ENCODE data around the gene DUS2.
"Not testable (repeated sequence)": the region's sequence is repeated elsewhere in the genome, so short reads cannot be mapped to it uniquely, and the experiment has no call there.

DUS2 gene

GRCh38 chr16:67998779-67999688, 24.1 kb upstream of the DUS2 start, which contains the start of gene DPEP2:
Gene DPEP2, minus strand, starts transcription at chr16:67999484. Its CDS starts 6,272 bp downstream, at chr16:67993212.
- DNase-seq = not testable (repeated sequence)

- DNase-seq = no peak
Observed at GRCh38 chr16:67999985-68000384, 23.1 kb upstream of the DUS2 start.

GRCh38 chr16:68000450-68000849, 22.6 kb upstream of the DUS2 start:
- DNase-seq = no peak

DNA sequence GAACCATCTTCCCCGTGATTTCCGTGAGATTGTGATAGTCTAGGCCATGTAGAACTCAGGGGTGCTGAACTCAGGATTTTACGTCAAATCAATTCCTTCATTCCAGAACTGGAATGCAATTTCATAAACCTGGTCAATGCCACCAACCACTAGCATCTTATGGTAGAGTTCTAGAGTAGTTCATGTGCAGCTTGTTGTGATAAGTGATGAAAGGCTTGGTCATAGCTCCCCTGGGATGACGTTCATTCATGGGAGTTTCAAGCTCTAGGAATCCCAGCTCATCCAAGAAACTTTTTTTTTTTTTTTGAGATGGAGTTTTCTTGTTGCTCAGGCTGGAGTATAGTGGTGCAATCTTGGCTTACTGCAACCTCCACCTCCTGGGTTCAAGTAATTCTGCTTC, 20.1 kb upstream of the DUS2 start:
- no peak for DNase-seq

GRCh38 chr16:68005211-68005610, 17.9 kb upstream of the DUS2 start:
- DNase-seq = no peak

GRCh38 chr16:68005786-68006286, 17.2 kb upstream of the DUS2 start:
- no peak for DNase-seq

DNA sequence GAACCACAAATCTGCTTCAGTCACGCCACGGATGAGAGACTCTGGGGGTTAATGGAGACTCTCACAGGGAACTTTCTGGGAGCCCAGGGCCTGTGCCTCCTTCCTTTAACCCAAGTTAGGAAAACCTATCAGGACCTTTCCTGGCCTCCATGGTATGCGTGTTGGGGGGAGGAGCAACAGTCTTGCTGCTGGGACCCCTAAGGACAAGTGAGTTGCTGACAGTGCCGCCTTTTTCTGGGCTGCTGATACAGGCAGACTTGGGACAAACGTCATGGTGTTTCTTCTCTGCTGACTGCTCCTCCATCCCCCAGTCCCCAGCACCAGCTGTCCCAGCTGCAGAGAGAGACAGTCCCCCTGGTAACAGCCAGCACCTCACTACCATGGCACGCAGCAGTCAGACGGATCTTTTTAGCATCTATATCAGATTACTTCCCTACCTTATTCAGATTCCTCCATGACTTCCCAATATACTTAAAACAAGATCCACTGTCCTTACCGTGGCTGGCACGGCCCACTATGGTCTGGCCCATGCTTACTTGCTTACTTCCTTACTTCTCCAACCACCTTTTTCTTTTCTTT, 13.8 kb upstream of the DUS2 start:
- no peak for DNase-seq

DNA sequence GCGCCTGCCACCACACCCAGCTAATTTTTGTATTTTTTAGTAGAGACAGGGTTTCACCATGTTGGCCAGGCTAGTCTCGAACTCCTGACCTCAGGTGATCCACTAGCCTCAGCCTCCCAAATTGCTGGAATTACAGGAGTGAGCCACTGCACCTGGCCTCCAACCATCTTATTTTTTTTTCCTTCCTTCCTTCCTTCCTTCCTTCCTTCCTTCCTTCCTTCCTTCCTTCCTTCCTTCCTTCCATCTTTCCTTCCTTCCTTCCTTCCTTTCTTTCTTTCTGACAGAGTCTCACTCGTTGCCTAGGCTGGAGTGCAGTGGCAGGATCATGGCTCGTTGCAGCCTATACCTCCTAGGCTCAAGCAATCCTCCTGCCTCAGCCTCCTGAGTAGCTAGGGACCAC, 13.2 kb upstream of the DUS2 start:
- not testable (repeated sequence) for DNase-seq

GRCh38 chr16:68013440-68013839, 9.6 kb upstream of the DUS2 start:
- DNase-seq = no peak

GRCh38 chr16:68015681-68016080, 7.4 kb upstream of the DUS2 start, which contains the start of gene DPEP2NB:
Gene DPEP2NB, minus strand, starts transcription at chr16:68015911. Its CDS starts 141 bp downstream, at chr16:68015770.
- no peak for DNase-seq

DNA sequence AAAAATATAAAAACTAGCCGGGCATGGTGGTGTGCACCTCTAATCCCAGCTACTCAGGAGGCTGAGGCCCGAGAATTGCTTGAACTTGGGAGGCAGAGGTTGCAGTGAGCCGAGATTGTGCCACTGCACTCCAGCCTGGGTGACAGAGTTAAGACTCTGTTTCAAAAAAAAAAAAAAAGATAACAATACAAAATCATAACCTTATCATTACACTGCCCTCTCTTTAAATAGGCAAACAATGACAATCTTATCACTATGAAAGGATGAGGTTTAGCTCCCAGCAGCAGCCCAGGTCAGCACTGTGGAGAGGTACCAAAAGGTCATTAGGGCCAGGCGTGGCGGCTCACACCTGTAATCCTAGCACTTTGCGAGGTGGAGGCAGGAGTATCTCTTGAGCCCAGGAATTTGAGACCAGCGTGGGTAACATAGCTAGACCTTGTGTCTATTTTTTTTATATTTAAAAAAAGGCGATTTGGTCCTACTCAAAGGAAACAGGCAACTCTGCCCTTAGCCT, 3.9 kb upstream of the DUS2 start:
- DNase-seq = no peak

GRCh38 chr16:68021490-68021889, 1.6 kb upstream of the DUS2 start:
- no peak for DNase-seq

GRCh38 chr16:68022278-68022727, 781 bp upstream of the DUS2 start:
- no peak for DNase-seq

DNA sequence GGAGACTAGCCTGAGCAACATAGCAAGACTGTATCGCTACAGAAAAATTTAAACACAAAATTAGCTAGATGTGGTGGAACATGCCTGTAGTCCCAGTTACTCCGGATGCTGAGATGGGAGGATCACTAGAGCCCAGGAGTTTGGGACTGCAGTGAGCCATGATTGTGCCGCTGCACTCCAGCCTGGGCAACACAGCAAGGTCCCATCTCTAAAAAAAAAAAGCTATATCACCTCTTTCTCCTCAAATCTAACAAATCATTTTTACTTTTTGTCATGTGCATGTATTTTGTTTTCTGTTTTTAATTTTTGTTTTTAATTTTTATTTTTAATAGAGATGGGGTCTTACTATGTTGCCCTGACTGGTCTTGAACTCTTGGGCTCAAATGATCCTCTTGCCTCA, 5.9 kb downstream of the DUS2 start:
- no peak for DNase-seq

- DNase-seq = not testable (repeated sequence)
Observed at GRCh38 chr16:68030108-68030507, 7.0 kb downstream of the DUS2 start.

DNA sequence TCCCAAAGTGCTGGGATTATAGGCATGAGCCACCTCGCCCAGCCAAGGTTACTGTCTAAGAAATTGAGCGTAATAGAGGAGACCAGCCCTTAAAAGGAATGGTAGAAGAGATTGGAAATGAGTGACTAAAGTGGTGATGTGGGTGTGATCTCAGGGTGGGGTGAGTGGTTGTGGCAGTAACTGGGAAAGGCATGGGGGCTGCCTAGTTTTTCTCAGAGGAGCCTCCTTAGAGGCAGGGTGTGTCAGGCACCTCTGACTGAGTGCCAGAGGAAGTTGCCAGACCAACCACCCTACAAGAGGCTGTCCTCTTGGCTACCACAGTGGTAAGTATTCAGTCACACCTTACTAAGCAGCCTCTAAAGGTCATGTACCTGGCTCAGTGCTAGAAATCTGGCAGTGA, 8.9 kb downstream of the DUS2 start:
- DNase-seq = no peak

DNA sequence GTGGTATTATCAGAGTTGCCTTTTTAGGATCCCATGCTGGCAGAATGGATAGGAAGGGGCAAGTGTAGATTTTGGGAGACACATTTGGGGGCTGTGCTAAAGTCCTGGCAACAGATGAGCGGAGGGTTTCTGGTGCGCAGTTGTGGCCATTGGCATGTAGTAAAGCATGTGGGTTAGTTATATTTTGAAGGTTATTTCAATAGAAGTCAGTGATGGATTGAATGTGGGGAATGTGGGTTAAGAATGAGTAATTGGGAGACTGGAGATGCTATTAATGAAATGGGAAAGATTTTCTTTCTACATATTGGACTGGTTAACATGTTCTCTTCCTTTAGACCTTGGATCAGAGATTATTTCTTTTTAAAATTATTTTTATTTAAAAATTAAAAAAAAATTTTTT, 10.0 kb downstream of the DUS2 start:
- DNase-seq = no peak

DNA sequence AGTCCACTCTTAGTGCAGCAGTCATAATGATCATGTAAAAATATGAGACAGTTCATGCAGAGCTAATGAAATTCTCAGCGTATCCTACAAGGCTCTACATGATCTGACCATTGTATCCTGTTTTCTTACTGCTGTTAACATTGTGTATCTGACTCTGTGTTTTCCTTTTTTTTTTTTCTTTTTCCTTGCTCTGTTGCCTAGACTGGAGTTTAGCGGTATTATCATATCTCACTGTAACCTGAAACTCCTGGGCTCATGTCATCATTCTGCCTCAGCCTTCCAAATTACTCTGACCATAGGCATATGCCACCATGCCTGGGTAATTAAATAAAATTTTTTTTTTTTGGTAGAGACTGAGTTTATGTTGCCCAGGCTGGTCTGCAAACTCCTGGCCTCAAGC, 12.1 kb downstream of the DUS2 start:
- peak in 1 of 2 experiments; percentile 13 for DNase-seq

DNA sequence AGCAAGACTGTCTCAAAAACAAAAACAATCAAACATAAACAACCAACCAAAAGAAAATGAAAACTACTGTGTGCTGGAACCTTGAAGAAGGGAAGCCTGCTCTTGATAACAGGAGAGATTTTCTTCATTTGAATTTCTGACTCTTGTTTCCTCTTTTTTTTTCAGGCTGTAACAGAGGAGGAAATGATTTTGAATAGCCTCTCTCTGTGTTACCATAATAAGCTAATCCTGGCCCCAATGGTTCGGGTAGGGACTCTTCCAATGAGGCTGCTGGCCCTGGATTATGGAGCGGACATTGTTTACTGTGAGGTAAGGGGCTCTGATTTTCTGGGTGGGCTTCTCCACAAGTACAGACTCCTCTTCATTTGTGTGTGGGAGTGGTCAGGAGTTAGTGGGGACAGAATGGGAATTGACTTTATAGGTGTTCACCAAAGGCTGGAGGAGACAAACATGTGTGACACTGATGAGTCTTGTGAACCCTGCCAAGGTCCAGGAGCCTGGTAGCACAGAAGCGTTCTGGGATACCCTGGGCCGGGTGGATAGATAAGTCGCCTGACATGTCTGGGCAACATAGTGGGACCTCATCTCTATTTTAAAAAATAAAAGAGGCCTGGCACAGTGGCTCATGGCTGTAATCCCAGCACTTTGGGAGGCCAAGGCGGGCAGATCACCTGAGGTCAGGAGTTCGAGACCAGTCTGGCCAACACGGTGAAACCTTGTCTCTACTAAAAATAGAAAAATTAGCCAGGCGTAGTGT, 14.9 kb downstream of the DUS2 start:
- no peak for DNase-seq

- peak; percentile 63 to 75 for DNase-seq
Observed at GRCh38 chr16:68040506-68041288, 17.6 kb downstream of the DUS2 start.

DNA sequence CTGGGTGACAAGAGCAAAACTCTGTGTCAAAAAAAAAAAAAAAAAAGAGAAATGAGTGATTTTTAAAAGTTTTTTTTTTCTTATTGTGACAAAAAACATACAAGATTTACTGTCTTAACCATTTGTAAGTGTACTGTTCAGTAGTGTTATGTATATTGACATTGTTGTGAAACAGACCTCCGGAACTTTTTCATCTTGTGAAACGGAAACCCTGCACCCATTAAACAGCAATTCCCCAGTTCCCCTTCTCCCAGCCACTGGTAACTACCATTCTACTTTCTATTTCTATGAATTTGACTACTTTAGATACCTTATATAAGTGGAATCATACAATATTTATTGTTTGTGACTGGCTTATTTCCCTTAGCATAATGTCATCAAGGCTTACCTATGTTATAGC, 18.7 kb downstream of the DUS2 start:
- DNase-seq = no peak

DNA sequence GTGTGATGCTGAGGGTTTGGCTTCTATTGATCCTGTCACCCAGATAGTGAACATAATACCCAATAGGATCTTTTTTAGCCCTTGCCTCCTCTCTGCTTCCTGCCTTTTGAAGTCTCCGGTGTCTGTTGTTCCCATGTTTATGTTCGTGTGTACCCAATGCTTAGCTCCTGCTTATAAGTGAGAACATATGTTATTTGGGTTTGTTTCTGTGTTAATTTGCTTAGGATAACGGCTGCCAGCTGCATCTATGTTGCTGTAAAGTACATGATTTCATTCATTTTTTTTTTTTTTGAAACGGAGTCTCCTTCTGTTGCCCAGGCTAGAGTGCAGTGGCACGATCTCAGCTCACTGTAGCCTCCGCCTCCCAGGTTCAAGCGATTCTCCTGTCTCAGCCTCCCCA, 23.0 kb downstream of the DUS2 start:
- DNase-seq = no peak
